Measurements from ENCODE around the gene DHX58.

DNA sequence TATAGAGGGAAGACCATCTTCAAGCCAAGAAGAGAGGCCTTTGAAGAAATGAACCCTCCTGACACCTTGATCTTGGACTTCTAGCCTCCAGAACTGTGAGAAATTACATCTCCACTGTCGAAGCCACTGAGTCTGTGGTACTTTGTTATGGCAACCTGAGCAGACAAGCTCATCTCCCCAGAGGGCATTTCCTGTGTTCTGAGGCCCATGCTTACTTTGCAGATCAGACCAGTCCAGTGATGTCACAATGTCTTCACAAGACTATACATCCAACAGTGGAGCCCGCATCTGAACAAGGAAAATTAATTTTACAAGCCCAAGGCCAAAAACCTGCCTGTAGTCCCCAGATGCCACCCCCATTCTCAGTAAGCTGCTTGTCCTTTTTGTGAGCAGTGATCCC lies 47.3 kb downstream of the DHX58 start:
- TF ChIP-seq GABPA (IDR thresholded peaks at IDR 0.05 in 1 of 2, conservative IDR thresholded peaks at IDR 0.05 in 1 of 2) (no peak), SP1 (IDR thresholded peaks at IDR 0.05) (no peak), NR2F2 (IDR thresholded peaks at IDR 0.05) (no peak), HNF4G (IDR thresholded peaks at IDR 0.05) (no peak), RAD21 (IDR thresholded peaks at IDR 0.05) (no peak), TAF1 (conservative IDR thresholded peaks at IDR 0.05) (no peak), RXRA (IDR thresholded peaks at IDR 0.05) (no peak), FOXA1 (IDR thresholded peaks at IDR 0.05) (no peak), YY1 (IDR thresholded peaks at IDR 0.05) (no peak)
- TF ChIP-seq, protein P1, sequence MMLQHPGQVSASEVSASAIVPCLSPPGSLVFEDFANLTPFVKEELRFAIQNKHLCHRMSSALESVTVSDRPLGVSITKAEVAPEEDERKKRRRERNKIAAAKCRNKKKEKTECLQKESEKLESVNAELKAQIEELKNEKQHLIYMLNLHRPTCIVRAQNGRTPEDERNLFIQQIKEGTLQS (IDR thresholded peaks at IDR 0.05): no peak
- TF ChIP-seq, protein P2, sequence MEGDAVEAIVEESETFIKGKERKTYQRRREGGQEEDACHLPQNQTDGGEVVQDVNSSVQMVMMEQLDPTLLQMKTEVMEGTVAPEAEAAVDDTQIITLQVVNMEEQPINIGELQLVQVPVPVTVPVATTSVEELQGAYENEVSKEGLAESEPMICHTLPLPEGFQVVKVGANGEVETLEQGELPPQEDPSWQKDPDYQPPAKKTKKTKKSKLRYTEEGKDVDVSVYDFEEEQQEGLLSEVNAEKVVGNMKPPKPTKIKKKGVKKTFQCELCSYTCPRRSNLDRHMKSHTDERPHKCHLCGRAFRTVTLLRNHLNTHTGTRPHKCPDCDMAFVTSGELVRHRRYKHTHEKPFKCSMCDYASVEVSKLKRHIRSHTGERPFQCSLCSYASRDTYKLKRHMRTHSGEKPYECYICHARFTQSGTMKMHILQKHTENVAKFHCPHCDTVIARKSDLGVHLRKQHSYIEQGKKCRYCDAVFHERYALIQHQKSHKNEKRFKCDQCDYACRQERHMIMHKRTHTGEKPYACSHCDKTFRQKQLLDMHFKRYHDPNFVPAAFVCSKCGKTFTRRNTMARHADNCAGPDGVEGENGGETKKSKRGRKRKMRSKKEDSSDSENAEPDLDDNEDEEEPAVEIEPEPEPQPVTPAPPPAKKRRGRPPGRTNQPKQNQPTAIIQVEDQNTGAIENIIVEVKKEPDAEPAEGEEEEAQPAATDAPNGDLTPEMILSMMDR (IDR thresholded peaks at IDR 0.05; ENCODE audit: low read depth, low read length, missing input control): no peak
- TF ChIP-seq, protein P3, sequence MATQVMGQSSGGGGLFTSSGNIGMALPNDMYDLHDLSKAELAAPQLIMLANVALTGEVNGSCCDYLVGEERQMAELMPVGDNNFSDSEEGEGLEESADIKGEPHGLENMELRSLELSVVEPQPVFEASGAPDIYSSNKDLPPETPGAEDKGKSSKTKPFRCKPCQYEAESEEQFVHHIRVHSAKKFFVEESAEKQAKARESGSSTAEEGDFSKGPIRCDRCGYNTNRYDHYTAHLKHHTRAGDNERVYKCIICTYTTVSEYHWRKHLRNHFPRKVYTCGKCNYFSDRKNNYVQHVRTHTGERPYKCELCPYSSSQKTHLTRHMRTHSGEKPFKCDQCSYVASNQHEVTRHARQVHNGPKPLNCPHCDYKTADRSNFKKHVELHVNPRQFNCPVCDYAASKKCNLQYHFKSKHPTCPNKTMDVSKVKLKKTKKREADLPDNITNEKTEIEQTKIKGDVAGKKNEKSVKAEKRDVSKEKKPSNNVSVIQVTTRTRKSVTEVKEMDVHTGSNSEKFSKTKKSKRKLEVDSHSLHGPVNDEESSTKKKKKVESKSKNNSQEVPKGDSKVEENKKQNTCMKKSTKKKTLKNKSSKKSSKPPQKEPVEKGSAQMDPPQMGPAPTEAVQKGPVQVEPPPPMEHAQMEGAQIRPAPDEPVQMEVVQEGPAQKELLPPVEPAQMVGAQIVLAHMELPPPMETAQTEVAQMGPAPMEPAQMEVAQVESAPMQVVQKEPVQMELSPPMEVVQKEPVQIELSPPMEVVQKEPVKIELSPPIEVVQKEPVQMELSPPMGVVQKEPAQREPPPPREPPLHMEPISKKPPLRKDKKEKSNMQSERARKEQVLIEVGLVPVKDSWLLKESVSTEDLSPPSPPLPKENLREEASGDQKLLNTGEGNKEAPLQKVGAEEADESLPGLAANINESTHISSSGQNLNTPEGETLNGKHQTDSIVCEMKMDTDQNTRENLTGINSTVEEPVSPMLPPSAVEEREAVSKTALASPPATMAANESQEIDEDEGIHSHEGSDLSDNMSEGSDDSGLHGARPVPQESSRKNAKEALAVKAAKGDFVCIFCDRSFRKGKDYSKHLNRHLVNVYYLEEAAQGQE (IDR thresholded peaks at IDR 0.05): no peak
- TF ChIP-seq, protein P4, sequence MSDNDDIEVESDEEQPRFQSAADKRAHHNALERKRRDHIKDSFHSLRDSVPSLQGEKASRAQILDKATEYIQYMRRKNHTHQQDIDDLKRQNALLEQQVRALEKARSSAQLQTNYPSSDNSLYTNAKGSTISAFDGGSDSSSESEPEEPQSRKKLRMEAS (IDR thresholded peaks at IDR 0.05): no peak
- TF ChIP-seq, protein P5, sequence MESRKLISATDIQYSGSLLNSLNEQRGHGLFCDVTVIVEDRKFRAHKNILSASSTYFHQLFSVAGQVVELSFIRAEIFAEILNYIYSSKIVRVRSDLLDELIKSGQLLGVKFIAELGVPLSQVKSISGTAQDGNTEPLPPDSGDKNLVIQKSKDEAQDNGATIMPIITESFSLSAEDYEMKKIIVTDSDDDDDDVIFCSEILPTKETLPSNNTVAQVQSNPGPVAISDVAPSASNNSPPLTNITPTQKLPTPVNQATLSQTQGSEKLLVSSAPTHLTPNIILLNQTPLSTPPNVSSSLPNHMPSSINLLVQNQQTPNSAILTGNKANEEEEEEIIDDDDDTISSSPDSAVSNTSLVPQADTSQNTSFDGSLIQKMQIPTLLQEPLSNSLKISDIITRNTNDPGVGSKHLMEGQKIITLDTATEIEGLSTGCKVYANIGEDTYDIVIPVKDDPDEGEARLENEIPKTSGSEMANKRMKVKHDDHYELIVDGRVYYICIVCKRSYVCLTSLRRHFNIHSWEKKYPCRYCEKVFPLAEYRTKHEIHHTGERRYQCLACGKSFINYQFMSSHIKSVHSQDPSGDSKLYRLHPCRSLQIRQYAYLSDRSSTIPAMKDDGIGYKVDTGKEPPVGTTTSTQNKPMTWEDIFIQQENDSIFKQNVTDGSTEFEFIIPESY (IDR thresholded peaks at IDR 0.05): no peak
